HG02588 (cell line): ENCODE measurements around the gene ARHGAP42.

Experiments used
- ATAC-seq: cut with Tn5 transposase; IDR thresholded peaks from one replicate; pipeline ENCODE4 v1.9.1; 2021; ENCODE audit warnings: mild to moderate bottlenecking, moderate library complexity; ENCODE audit not compliant: unreplicated experiment

The ARHGAP42 gene

GRCh38 chr11:100753571-100753970 lies 66.5 kb downstream of the ARHGAP42 start:
- ATAC-seq, result no peak

GRCh38 chr11:100756559-100756958 lies 69.5 kb downstream of the ARHGAP42 start:
- no peak for ATAC-seq

- ATAC-seq, result no peak
Measured at GRCh38 chr11:100757646-100758045, 70.6 kb downstream of the ARHGAP42 start.

- no peak for ATAC-seq
Measured at GRCh38 chr11:100759106-100759505, 72.0 kb downstream of the ARHGAP42 start.

- no peak for ATAC-seq
Measured at GRCh38 chr11:100759856-100760255, 72.8 kb downstream of the ARHGAP42 start.

GRCh38 chr11:100760744-100761143 lies 73.7 kb downstream of the ARHGAP42 start:
- no peak for ATAC-seq

GRCh38 chr11:100761841-100762240 lies 74.8 kb downstream of the ARHGAP42 start:
- no peak for ATAC-seq

GRCh38 chr11:100766764-100767163 lies 79.7 kb downstream of the ARHGAP42 start:
- no peak for ATAC-seq

- ATAC-seq, result no peak
Measured at GRCh38 chr11:100769165-100769564, 82.1 kb downstream of the ARHGAP42 start.

- no peak for ATAC-seq
Measured at GRCh38 chr11:100769617-100770016, 82.5 kb downstream of the ARHGAP42 start.

GRCh38 chr11:100774132-100774531 lies 87.0 kb downstream of the ARHGAP42 start:
- ATAC-seq, result no peak

GRCh38 chr11:100774859-100775258 lies 87.8 kb downstream of the ARHGAP42 start:
- ATAC-seq, result no peak

- no peak for ATAC-seq
Measured at GRCh38 chr11:100776212-100776896, 89.3 kb downstream of the ARHGAP42 start.

GRCh38 chr11:100777103-100777502 lies 90.0 kb downstream of the ARHGAP42 start:
- no peak for ATAC-seq

GRCh38 chr11:100777736-100778135 lies 90.6 kb downstream of the ARHGAP42 start:
- ATAC-seq, result no peak

GRCh38 chr11:100778166-100778785 lies 91.2 kb downstream of the ARHGAP42 start:
- no peak for ATAC-seq

GRCh38 chr11:100780470-100780869 lies 93.4 kb downstream of the ARHGAP42 start:
- no peak for ATAC-seq

- no peak for ATAC-seq
Measured at GRCh38 chr11:100785148-100785983, 98.3 kb downstream of the ARHGAP42 start.

GRCh38 chr11:100788561-100789295 lies 101.6 kb downstream of the ARHGAP42 start:
- ATAC-seq, result no peak

GRCh38 chr11:100789500-100789899 lies 102.4 kb downstream of the ARHGAP42 start:
- ATAC-seq, result no peak

GRCh38 chr11:100790073-100790472 lies 103.0 kb downstream of the ARHGAP42 start:
- no peak for ATAC-seq
